ENCODE data around the gene UBAC2. TPM values are rescaled to one million over a fixed set of nuclear protein-coding genes. Genes with fewer than 3 reads are reported as not detected.

The UBAC2 gene
- total RNA-seq, 1 donor: 43.4 TPM

GRCh38 chr13:99265821-99266426, 65.3 kb downstream of the UBAC2 start:
- peak in 1 of 3 donors; percentile 76 for DNase-seq (ENCODE audit: low read depth in 2 of 3, low spot score in 2 of 3)

GRCh38 chr13:99266827-99267226, 66.2 kb downstream of the UBAC2 start:
- no peak for DNase-seq (ENCODE audit: low read depth in 2 of 3, low spot score in 2 of 3)

GRCh38 chr13:99267927-99268326, 67.3 kb downstream of the UBAC2 start:
- no peak for DNase-seq (ENCODE audit: low read depth in 2 of 3, low spot score in 2 of 3)

- no peak for DNase-seq (ENCODE audit: low read depth in 2 of 3, low spot score in 2 of 3)
These were observed 68.2 kb downstream of the UBAC2 start for GRCh38 chr13:99268822-99269221.

GRCh38 chr13:99269627-99270241, 69.1 kb downstream of the UBAC2 start:
- DNase-seq (ENCODE audit: low read depth in 2 of 3, low spot score in 2 of 3): peak in 2 of 3 donors; percentile 65 to 82

- peak in 1 of 3 donors; percentile 31 for DNase-seq (ENCODE audit: low read depth in 2 of 3, low spot score in 2 of 3)
These were observed 69.9 kb downstream of the UBAC2 start for GRCh38 chr13:99270518-99270917.

GRCh38 chr13:99271249-99271648, 70.6 kb downstream of the UBAC2 start:
- DNase-seq (ENCODE audit: low read depth in 2 of 3, low spot score in 2 of 3): no peak

GRCh38 chr13:99272481-99272880, 71.8 kb downstream of the UBAC2 start:
- no peak for DNase-seq (ENCODE audit: low read depth in 2 of 3, low spot score in 2 of 3)

GRCh38 chr13:99273128-99273527, 72.5 kb downstream of the UBAC2 start:
- no peak for DNase-seq (ENCODE audit: low read depth in 2 of 3, low spot score in 2 of 3)

GRCh38 chr13:99275093-99275469, 74.4 kb downstream of the UBAC2 start:
- peak in 1 of 3 donors; percentile 24 for DNase-seq (ENCODE audit: low read depth in 2 of 3, low spot score in 2 of 3)

- DNase-seq (ENCODE audit: low read depth in 2 of 3, low spot score in 2 of 3): no peak
These were observed 76.1 kb downstream of the UBAC2 start for GRCh38 chr13:99276706-99277105.

GRCh38 chr13:99277629-99278028, 77.0 kb downstream of the UBAC2 start:
- DNase-seq (ENCODE audit: low read depth in 2 of 3, low spot score in 2 of 3): no peak

GRCh38 chr13:99278200-99278599, 77.5 kb downstream of the UBAC2 start:
- DNase-seq (ENCODE audit: low read depth in 2 of 3, low spot score in 2 of 3): peak in 1 of 3 donors; percentile 60

- DNase-seq (ENCODE audit: low read depth in 2 of 3, low spot score in 2 of 3): no peak
These were observed 78.2 kb downstream of the UBAC2 start for GRCh38 chr13:99278843-99279242.

GRCh38 chr13:99279637-99280036, 79.0 kb downstream of the UBAC2 start:
- no peak for DNase-seq (ENCODE audit: low read depth in 2 of 3, low spot score in 2 of 3)

GRCh38 chr13:99280166-99280565, 79.5 kb downstream of the UBAC2 start:
- DNase-seq (ENCODE audit: low read depth in 2 of 3, low spot score in 2 of 3): no peak

- no peak for DNase-seq (ENCODE audit: low read depth in 2 of 3, low spot score in 2 of 3)
These were observed 81.2 kb downstream of the UBAC2 start for GRCh38 chr13:99281811-99282263.

- DNase-seq (ENCODE audit: low read depth in 2 of 3, low spot score in 2 of 3): no peak
These were observed 81.9 kb downstream of the UBAC2 start for GRCh38 chr13:99282264-99283231.

GRCh38 chr13:99285432-99286182, 85.0 kb downstream of the UBAC2 start:
- DNase-seq (ENCODE audit: low read depth in 2 of 3, low spot score in 2 of 3): no peak

- DNase-seq (ENCODE audit: low read depth in 2 of 3, low spot score in 2 of 3): no peak
These were observed 86.9 kb downstream of the UBAC2 start for GRCh38 chr13:99287551-99287950.

- DNase-seq (ENCODE audit: low read depth in 2 of 3, low spot score in 2 of 3): peak in 1 of 3 donors; percentile 48
These were observed 87.4 kb downstream of the UBAC2 start for GRCh38 chr13:99288089-99288488.
